HS-5 (cell line): ENCODE data around the gene NHSL1.

Source experiments
- DNase-seq: peaks from one replicate; pipeline ENCODE4 v3.0.0-alpha.2; 2012; ENCODE audit warnings: low read depth

The NHSL1 gene

DNA sequence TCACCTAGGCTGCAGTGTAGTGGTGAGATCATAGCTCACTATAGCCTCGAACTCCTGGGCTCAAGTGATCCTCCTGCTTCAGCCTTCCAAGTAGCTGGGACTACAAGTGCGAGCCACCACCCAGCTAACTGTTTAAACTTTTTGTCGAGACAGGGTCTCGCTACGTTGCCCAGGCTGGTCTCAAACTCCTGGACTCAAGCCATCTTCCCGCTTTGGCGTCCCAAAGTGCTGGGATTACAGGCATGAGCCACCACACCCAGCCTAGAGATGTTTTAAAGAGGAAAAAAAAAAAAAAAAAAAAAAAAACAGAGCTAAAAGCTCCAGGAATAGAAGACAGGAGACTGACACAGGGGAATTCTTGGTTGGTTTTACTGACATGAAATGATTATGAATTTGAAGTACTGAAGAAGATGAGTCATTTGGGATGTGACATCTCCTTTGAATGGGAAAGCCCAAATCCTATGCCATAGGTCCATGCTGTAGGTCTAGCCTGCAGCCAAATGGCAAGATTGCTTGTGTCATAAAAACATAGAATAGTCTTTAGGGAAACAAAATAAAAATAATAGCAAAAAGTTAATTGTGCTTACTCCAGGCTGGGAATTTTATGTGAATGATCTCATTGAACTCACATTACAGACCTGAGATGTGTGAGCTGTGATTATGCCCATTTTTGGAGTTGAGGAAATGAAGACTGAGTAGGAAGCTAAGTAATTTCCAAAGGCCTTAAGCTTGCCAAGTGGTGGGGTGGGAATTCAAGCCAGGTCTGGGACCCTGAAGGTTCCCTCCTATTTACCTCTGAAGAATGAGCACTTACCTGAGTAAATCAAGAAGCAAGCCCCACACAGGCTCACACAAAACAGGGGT is 24.3 kb upstream of the NHSL1 start:
- no peak for DNase-seq

DNA sequence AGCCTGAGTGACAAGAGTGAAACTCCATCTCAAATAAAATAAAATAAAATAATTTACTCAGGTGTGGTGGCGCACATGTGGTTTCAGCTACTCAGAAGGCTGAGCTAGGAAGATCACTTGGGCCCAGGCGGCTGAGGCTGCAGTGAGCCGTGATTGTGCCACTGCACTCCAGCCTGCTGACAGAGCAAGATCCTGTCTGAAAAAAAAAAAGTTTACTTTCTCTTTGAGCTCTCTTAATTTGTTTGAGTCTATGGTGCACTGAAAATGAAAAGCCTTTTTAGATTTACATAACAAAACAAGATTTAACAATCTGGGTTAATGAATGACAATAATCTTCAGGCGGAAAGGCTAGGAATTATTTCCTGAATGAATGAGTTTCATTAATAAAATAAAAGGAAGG is 23.3 kb upstream of the NHSL1 start:
- no peak for DNase-seq

DNA sequence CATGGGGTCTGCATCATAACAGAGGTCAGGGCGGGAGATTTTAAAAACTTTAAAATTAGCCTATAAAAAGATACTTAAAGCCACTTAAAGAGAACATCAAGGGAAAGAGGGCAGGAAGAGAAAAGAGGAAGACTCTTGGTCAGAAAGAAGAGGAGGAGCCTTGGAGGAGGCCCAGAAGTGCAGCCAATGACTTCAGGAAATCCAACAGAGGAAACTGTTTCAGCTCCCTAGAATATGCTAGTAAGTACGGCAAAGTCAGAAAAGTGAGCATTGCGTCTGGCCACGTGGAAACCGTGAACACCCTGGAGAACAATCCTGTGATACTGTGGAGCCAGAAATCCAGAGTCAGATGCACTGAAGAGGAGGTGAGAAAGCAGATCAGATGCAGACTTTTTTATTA is 22.5 kb upstream of the NHSL1 start:
- no peak for DNase-seq

DNA sequence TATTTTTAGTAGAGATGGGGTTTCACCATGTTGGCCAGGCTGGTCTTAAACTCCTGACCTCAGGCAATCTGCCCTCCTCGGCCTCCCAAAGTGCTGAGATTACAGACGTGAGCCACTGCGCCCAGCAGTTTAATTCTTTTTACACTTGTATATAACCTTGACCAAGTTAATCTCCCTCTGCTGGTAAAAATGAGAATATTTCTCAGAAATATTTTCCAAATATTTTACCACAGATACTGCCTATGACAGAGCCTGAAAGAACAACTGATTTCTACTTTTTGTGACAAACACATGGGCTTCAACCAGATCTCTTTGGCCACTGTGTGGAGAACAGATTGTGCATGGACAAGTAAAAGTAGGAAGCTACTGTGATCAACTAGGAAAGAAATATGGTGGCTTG is 21.2 kb upstream of the NHSL1 start:
- no peak for DNase-seq

DNA sequence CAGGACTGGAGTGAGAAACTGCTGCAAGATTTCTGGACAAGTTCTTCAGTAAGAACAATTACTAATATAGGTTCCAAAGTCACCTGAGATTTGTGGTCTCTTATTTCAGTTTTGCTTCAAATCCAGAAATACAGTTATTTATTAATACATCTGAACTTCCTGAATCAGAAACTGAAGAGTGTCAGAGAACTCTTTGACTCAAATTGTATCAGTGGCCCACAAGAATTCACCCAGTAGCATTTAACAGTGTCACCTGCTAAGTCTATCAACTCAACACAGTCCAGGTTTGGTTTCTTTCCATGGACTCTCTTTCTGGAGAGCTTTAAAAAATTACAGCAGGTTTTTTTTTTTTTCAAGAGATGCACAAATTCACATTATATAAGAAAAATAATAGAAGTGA is 18.8 kb upstream of the NHSL1 start:
- DNase-seq: no peak

DNA sequence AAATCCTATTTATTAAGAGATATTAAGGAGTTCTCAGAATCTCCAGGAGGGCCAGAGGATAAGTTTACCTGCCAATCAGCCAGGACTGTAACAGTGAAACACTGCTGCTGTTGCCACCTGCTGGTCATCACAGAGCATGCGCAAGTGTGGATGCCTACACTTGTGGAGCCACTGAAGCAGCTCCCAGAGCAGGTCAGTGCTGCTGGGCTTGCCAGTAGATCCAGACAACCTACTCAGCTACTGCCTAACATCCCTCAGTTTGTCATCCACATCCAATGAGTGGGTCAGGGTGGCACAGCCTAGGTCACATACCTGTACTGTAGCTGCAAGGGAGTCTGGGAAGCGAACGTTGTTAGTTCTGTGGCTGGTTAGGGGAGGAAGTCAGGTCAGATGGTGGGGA is 18.3 kb upstream of the NHSL1 start:
- DNase-seq: no peak

DNA sequence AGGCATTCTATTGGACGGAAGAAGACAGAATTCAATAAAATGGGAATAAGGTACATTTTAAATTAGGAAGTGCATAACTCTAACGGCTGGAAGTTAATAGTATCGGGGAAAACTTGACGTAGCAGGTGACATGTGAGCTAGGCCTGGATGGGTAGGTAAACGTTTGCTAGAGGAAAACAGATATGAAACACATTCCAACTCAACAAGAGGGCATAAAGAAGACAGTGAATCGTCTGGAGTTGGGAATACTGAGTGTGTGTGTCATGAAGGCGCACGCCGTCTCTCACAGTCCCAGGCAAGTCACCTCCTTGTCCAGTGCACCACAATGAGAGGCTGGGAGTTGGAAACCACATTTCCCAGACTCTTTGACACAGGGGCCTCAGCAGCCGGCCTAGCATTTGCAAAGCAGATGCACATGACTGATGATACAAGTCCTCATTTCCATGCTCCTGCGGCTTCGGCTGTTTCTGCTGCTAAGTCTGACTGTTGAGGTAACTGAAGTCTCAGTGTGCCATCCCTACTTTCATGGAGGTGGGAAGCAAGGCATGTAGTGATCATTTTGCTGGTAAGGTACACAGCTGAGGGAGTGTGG is 16.5 kb upstream of the NHSL1 start:
- DNase-seq: no peak

DNA sequence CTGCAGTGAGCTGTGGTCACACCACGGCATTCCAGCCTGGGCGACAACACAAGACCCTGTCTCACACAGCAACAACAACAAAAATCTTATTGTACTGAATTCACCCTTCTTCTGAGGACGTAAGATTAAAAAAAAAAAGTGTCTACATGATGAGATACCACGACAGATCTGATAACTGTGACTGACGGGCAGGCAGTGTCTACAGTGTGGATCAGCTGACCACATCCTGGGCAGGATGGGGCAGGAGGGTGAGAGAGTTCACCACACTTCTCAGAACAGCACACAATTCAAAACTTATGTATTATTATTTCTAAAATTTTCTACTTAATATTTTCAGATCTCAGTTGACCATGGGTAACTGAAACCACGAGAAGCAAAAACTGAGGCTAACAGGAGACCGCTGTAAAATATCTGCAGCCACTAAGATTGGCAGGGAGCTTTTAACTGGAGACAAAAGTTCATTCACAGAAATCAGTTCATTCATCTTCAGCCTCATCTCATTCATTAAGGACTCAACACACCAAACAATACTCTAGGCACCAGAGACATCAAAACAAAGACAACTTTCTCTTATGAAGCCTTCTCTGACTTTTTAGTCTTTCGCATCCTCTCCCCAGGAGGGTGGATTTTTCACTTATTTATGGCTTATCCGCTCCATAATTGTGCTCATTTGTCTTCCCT is 15.7 kb upstream of the NHSL1 start:
- no peak for DNase-seq

DNA sequence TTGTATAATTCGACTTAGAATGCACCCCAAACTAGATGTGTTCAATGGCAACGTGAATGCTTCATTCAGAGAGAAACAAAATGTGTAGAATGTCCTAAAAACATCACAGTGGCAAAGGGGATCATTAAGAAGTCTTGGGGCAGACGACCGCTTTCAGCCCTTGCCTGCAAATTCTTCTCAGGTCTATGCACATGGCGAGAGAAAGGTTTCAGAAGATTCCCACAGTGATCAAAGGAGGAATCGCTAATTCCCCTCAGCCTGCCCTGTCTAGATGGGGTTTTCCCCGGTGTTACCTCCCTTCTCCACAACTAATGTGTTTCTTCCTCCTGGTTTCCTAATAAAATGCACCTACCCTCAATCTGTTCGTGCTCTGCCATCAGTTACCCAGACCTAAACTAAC is 13.3 kb upstream of the NHSL1 start:
- DNase-seq: no peak

DNA sequence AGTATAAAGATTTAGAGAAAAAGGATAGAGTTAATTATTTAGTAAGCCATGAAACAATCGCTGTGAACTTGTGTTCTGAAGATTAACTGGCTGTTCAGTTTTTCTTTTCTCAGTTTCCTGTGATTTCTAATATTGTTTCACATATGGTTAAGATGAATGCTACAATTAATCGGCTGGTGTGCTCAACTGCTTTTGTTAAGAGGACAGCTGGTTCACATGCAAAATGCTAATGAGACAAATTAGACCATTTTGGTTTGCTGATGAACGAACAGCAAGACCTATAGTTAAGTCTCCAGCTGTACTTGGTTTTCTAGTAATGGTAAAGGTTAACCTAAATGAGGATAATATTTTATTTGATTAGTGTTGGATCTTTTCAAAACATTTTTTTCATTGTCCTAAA is 10.8 kb upstream of the NHSL1 start:
- no peak for DNase-seq

DNA sequence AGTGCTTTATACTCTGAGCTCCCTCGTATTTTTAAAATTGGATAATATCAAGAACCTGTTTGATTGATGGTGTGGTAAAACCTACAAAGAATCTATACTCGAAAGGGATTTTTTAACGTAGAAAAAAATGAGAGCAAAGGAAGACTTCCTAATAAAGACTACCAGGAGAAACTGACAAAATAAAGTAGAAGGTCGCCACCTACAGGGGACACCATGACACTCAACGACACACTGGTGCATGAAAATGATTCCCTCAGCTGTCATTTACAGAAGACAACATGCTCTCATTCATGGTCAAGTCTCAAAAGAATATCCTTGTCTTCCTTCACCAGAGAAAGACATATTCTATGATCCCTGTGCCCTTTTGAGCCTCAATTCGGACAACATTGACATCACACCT is 10.1 kb upstream of the NHSL1 start:
- DNase-seq: no peak

DNA sequence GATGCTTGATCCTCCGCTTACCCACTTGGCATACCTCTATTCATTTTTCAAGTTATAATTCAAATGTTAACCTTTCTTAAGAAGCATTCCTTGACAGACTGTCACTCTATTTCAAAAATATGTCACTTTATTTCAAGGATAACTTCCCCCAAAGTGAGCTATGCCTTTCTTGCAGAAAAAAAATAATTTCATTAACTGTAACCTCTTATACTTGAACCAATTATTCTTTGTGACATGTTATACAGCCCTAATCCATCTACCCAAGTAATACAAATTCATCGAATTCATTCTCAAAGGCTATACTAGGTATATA is 9.3 kb upstream of the NHSL1 start:
- no peak for DNase-seq

DNA sequence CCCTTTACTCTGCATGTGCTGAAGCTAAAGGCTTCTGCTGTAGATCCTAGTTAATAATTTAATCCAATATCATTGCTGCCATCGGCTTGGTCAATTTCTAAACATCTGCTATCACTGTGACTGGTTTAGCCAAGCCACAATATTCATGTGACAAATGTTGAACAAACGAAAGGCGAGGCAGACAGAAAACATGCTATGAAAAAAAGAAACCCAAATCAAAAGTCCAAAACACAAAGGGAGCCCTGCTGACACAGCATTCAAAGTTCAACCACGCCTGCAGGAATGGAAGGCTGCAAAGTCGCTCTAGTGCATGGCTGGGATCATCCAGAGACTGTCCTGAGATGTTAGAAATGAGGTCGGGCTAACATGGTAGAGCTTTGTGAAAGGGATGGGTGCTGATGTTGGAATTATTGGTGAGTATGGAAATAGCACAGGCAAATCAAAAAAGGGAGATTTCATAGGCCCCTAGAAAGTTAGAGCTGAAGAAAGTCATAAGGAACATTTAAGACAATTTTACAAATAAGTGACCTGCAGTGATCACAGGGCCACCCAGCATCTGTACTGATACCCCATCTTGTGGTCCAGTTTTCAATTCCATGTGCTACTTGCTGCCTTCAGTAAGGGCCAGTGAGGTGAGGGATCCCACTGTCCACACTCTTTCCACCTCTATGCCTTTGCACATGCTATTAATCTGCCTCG is 8.8 kb upstream of the NHSL1 start:
- no peak for DNase-seq

DNA sequence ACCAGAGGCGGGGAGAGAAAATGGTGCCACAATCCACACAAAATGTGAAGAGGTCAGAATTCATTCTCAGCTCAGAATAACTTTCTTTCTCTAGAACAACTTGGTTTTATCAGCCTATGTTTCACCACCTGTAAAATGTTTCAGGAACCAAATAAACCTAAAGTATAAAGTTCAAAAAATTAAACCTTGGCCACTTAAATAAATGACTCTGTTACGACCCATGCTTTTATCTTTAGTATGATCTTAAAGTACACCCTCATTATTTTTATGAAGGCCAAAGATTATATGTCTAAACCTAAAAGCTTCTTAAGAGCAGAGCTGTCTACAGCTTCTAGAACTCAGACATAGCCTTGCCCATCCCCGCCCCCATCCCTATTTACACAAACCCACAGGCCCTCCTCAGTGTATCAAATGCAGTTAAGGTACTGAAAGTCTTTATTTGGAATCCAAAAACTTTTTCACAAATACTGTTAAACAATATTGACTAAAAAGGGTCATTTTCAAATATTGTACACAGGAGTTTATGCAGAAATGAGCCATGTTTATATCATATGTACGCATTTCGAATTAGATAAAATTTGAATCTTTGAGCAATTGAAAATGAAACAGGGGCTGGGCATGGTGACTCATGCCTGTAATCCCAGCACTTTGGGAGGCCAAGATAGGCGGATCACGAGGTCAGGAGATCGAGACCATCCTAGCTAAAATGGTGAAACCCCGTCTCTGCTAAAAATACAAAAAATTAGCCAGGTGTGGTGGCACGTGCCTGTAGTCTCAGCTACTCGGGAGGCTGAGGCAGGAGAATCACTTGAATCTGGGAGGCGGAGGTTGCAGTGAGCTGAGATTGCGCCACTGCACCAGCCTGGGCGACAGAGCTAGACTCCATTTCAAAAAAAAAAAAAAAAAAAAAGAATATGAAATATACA is 5.7 kb upstream of the NHSL1 start:
- DNase-seq: no peak

DNA sequence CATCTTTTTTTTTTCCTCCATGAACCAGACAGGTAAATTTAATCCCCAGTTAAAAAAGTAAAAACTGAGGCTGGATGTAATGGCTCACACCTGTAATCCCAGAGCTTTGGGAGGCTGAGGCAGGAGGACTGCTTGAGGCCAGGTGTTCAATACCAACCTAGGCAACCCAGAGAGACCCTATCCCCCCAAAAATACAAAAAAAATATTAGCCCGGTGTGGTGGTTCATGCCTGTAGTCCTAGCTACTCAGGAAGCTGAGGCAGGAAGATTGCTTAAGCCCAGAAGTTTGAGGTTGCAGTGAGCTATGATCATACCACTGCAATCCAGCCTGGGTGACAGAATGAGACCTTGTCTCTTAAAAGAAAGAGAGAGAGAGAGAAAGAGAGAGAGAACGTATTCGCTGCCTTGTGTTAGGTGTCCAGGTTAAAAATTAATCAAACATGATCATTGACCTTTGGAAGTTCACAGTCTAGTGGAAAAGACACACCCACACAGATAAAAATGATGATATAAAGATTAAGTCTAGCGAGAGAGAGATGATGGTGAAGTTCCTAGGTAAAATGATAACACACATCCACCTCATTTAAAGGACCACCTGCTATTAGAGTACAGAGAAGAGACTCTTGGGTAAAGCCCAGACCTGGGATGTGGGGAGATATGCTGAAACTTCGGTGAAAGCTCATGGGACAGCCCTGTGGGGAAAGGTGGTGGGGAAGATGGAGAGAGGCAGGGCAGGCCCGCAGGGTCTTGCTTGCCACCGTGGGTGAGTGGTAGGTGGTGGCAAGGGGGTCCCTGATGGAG is 4.8 kb upstream of the NHSL1 start:
- DNase-seq: no peak

DNA sequence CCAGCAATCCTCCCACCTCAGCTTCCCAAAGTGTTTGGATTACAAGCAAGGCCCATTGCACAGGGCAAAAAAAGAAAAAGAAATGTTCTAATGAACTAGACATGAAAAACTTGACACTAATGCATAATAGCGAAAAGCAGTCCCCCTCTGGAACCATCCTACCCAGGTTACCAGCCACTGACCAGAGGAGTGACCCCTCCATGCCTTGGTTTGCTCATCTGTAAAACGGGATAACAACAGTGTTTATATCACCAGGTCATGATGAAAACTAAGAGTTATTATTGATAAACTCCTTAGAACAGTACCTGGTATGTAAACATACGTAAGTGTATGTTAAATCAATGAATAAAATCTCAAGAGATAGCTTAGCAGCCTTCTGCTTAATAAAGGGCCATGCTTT is 3.3 kb upstream of the NHSL1 start:
- DNase-seq: no peak

DNA sequence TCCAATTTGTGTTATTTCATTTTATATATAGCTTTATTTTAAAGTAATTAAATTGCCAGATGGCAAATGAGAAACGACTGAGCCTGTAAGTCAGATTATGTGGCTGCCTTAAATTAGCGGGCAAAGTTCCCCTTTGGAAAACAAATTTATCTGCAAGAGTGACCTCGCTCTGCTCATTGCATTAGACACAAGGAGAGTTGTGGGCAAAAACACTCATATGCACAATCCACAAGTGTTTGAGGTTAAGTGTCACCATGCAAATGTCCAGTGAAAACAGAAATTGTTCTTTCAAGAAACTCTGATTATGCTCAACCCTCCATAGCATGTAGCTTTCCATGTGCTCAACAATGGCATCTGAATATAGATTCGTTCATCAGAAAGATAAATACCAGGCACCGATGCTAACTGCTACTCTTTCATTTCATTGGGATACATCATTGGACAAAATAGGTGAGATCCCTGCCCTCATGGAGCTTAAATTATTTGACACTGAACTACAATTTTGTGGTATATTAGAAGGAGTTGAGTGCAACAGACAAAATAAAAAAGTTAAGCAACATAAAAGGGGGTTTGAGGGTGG is 1.7 kb upstream of the NHSL1 start:
- no peak for DNase-seq

DNA sequence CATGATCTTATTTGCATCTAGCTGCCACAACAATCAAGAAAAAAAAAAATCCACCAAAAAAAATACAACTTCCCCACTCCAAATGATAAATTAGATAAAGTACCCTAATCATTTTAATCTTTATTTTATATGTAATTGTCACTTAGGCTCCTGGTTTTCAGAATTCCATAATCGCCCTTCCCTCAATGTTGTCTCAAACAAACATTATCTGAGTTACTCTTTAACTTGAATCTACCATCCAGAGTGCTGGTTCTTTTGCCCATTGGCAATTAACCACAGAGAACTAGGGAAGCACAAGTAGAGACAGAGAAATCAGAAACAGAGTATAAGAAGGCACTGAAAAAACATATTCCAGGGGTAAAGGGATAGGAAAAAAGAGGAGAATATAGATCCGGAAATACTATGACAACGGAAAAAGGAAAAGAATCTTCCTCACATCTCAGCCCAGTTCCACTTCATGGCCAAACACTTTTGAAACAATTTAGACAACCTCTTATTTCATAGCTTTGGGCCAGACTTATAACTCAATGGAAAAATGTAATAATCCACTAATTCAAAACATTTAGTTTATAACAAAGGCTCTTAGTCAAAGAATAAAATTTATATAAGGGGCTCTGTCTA is 861 bp upstream of the NHSL1 start:
- no peak for DNase-seq

DNA sequence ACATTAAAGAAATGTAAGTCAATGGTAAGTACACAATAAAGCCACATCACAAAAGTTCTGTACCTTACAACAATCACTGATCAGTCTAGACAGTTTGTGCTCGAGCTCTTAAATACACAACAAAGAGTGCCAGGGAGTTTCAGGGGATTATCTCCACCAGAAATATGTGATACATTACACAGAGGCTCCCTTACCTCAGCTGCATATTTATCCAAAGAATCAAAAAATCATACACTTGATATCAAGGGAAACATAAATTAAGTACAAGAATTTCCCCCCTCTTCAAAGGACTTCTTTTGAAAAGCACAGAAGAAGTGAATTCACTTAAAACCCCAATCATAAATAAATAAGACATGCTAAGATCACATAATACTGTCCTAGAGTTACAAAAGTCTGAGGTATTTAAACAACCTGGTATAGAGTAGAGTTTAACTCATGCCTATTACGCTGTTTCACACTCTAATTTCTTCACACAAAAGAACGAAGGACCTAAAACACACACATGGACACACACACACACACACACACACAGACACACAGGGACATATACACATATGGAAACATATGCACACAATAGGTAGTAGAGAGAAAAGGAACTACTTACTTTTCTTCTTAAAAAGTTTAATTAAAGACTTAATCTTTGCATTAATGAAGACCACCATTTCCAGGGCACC is 528 bp downstream of the NHSL1 start:
- no peak for DNase-seq

DNA sequence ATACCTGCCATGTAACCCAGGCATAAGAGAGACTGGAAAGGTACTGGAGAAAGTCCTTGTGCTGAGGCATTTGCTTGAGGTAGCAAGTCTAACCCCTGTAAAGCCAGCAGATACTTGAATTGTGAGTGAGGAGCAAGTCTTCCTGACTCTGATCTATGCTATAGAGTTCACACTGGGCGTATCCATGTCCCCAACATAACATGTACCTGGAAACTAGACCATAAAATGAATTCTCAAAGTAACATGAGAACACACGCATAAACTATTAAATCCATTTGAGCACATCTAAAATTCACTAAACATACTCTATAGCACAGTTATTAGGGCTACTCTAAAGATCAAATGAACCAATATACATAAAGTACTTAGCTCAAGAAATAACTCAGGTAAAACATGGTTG is 2.0 kb downstream of the NHSL1 start:
- no peak for DNase-seq
